ENCODE data around the gene PNMT.

DNA sequence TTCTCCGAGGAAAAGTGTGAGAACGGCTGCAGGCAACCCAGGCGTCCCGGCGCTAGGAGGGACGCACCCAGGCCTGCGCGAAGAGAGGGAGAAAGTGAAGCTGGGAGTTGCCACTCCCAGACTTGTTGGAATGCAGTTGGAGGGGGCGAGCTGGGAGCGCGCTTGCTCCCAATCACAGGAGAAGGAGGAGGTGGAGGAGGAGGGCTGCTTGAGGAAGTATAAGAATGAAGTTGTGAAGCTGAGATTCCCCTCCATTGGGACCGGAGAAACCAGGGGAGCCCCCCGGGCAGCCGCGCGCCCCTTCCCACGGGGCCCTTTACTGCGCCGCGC, 31.5 kb downstream of the PNMT start, which contains the start of gene ERBB2:
- TF ChIP-seq, protein P1, sequence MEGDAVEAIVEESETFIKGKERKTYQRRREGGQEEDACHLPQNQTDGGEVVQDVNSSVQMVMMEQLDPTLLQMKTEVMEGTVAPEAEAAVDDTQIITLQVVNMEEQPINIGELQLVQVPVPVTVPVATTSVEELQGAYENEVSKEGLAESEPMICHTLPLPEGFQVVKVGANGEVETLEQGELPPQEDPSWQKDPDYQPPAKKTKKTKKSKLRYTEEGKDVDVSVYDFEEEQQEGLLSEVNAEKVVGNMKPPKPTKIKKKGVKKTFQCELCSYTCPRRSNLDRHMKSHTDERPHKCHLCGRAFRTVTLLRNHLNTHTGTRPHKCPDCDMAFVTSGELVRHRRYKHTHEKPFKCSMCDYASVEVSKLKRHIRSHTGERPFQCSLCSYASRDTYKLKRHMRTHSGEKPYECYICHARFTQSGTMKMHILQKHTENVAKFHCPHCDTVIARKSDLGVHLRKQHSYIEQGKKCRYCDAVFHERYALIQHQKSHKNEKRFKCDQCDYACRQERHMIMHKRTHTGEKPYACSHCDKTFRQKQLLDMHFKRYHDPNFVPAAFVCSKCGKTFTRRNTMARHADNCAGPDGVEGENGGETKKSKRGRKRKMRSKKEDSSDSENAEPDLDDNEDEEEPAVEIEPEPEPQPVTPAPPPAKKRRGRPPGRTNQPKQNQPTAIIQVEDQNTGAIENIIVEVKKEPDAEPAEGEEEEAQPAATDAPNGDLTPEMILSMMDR (conservative IDR thresholded peaks at IDR 0.05; ENCODE audit: low read depth, low read length), result no peak
- TF ChIP-seq EZH2 (IDR thresholded peaks at IDR 0.05; ENCODE audit: low read length, unreplicated experiment), result no peak
